ENCODE results near the gene GPR21. TPM values are rescaled to one million over a fixed set of nuclear protein-coding genes. Genes with fewer than 3 reads are reported as not detected.

GPR21 gene
- total RNA-seq, 2 experiments from 2014 or later = 0.45 TPM; not detected in 1

GRCh38 chr9:123011878-123012528, 21.5 kb upstream of the GPR21 start:
- Mint-ChIP-seq H3K4me3 (no peak overlapping the region), H3K27me3 (no peaks in the 10 kb centered on the region), H3K27ac (no peak overlapping the region), H3K9me3 (peaks cover 9% of the 10 kb centered on the region), H3K4me1 (ENCODE audit: low read depth) (no peaks in the 10 kb centered on the region), H3K36me3 (ENCODE audit: low read depth) (peaks cover 36% of the 10 kb centered on the region)
- TF ChIP-seq CTCF (IDR thresholded peaks at IDR 0.05) = no peak
- POLR2A ChIA-PET = no interaction called here
- DNase-seq (no peak), ATAC-seq (no peak)
- intact Hi-C loops (cut with micrococcal nuclease) = no loop called here
- CTCF ChIA-PET = no interaction called here

- no peaks in the 10 kb centered on the region for H3K27me3 Mint-ChIP-seq
- peaks cover 9% of the 10 kb centered on the region for H3K9me3 Mint-ChIP-seq
- CTCF ChIA-PET = no interaction called here
- no peak overlapping the region for H3K27ac Mint-ChIP-seq
- POLR2A ChIA-PET = no interaction called here
- no peak overlapping the region for H3K4me3 Mint-ChIP-seq
- TF ChIP-seq CTCF (IDR thresholded peaks at IDR 0.05) = no peak
- ATAC-seq (no peak), DNase-seq (no peak)
- H3K36me3 Mint-ChIP-seq (ENCODE audit: low read depth) = peaks cover 33% of the 10 kb centered on the region
- intact Hi-C loops (cut with micrococcal nuclease) = no loop called here
- no peaks in the 10 kb centered on the region for H3K4me1 Mint-ChIP-seq (ENCODE audit: low read depth)
Observed at GRCh38 chr9:123016631-123017030, 16.8 kb upstream of the GPR21 start.

DNA sequence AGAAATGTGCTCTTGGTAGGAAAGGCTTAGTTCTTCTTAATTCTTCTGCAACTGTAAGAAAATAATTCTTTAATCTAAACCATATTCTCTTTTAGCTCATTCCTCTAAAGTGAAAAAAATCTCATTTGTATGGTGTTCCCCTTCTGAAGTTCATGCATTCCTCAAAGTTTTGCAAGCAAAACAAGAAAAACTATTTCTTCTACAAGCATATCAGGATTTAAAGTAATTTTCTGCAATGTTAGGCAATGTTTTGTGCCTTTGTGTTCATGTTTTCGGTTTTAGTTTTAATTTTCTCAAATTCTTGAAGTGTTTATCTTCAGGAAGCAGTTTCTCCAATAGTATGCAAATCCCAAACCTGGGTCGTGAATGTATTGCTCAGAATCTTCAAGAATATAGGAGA, 12.7 kb upstream of the GPR21 start:
- peaks cover 13% of the 10 kb centered on the region for H3K36me3 Mint-ChIP-seq (ENCODE audit: low read depth)

DNA sequence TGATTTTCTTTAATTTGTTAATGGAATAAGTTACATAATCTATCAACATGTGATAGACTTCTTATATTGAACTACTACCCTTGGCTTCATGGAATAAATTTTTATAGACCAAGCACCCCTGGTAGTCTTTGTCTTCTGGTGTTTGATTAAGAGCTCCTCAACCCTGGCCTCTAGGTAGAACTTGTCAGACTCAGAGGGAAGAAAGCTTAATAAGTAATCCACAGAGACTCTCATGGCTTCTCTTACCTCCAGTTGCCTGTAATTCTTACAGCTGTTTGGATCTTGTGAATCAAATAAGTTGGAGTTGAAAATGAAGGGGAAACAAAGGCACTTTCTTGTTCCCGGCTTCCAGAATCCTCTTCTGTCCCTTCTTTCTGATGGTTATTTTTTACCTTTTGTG, 7.0 kb upstream of the GPR21 start:
- Mint-ChIP-seq H3K4me3 (no peak overlapping the region), H3K27me3 (no peaks in the 10 kb centered on the region), H3K36me3 (ENCODE audit: low read depth) (peaks cover 27% of the 10 kb centered on the region), H3K4me1 (ENCODE audit: low read depth) (peaks cover 4% of the 10 kb centered on the region), H3K9me3 (no peaks in the 10 kb centered on the region), H3K27ac (no peak overlapping the region)
- TF ChIP-seq CTCF (IDR thresholded peaks at IDR 0.05) = no peak
- intact Hi-C loops (cut with micrococcal nuclease) = no loop called here
- ChIA-PET POLR2A (interaction anchor here (0.8 kb wide), 1 partner anchor 147 kb away, joined by 3 read pairs; no protein-coding TSS in a partner anchor), CTCF (no interaction called here)
- ATAC-seq = no peak
- DNase-seq = no peak

More for the DNA sequence above, 12.7 kb upstream of the GPR21 start:
- intact Hi-C loops (cut with micrococcal nuclease) = no loop called here
- Mint-ChIP-seq H3K4me3 (no peak overlapping the region), H3K27ac (no peak overlapping the region), H3K27me3 (no peaks in the 10 kb centered on the region), H3K9me3 (no peaks in the 10 kb centered on the region), H3K4me1 (ENCODE audit: low read depth) (no peaks in the 10 kb centered on the region)
- CTCF ChIA-PET = interaction anchor here (1.4 to 1.6 kb wide), 2 partner anchors 9 to 329 kb away, joined by 3 to 5 read pairs; no protein-coding TSS in a partner anchor
- no peak for TF ChIP-seq CTCF (IDR thresholded peaks at IDR 0.05)
- POLR2A ChIA-PET = no interaction called here
- no peak for DNase-seq
- no peak for ATAC-seq

GRCh38 chr9:123027517-123027916, 6.0 kb upstream of the GPR21 start:
- H3K4me3 Mint-ChIP-seq = no peak overlapping the region
- H3K36me3 Mint-ChIP-seq (ENCODE audit: low read depth) = peaks cover 22% of the 10 kb centered on the region
- no peak for TF ChIP-seq CTCF (IDR thresholded peaks at IDR 0.05)
- H3K9me3 Mint-ChIP-seq = no peaks in the 10 kb centered on the region
- DNase-seq (no peak), ATAC-seq (no peak)
- POLR2A ChIA-PET = interaction anchor here (0.8 kb wide), 1 partner anchor 148 kb away, joined by 3 read pairs; no protein-coding TSS in a partner anchor
- no peak overlapping the region for H3K27ac Mint-ChIP-seq
- peaks cover 4% of the 10 kb centered on the region for H3K4me1 Mint-ChIP-seq (ENCODE audit: low read depth)
- CTCF ChIA-PET = no interaction called here
- intact Hi-C loops (cut with micrococcal nuclease) = no loop called here
- no peaks in the 10 kb centered on the region for H3K27me3 Mint-ChIP-seq

All from activated CD8-positive, alpha-beta T cell treated with anti-CD3 and anti-CD28 coated beads for 36 hours (primary cell).